BLaER1 treated with 17β-estradiol and CSF1 and Interleukin-3, amounts not matched to agents 10 nM and 100 nM (cell line): Measurements from ENCODE around the gene SNAPC1.

Experiments used
- H3K27ac ChIP-seq, 11 experiments: shearing (Covaris generic); formaldehyde crosslinking; 2 replicates each; pipeline ENCODE4 v1.8.1; 2022
- H3K27me3 ChIP-seq, 11 experiments: shearing (Covaris generic); formaldehyde crosslinking; 2 replicates each; pipeline ENCODE4 v1.8.1; 2022
- H3K36me3 ChIP-seq, 11 experiments: shearing (Covaris generic); formaldehyde crosslinking; 2 replicates each; pipeline ENCODE4 v1.8.1; 2022
- H3K4me1 ChIP-seq, 10 experiments: shearing (Covaris generic); formaldehyde crosslinking; 2 replicates each; pipeline ENCODE4 v1.8.1; 2022
- H3K4me2 ChIP-seq, 11 experiments: shearing (Covaris generic); formaldehyde crosslinking; 2 replicates each; pipeline ENCODE4 v1.8.1; 2022
- H3K4me3 ChIP-seq, 10 experiments: shearing (Covaris generic); formaldehyde crosslinking; 2 replicates each; pipeline ENCODE4 v1.8.1; 2022
- H3K9ac ChIP-seq, 11 experiments: shearing (Covaris generic); formaldehyde crosslinking; 2 replicates each; pipeline ENCODE4 v1.8.1; 2022
- H3K9me3 ChIP-seq, 11 experiments: shearing (Covaris generic); formaldehyde crosslinking; replicated peaks in 1 of 11; 2 replicates each; pipeline ENCODE4 v1.8.1; 2022
- H4K20me1 ChIP-seq, 11 experiments: shearing (Covaris generic); formaldehyde crosslinking; 2 replicates each; pipeline ENCODE4 v1.8.1; 2022
- Cebpa-rat ChIP-seq, 11 experiments: shearing (Covaris generic); IDR thresholded peaks; 2 replicates each; pipeline ENCODE4 v1.8.1; 2022

Gene SNAPC1

DNA sequence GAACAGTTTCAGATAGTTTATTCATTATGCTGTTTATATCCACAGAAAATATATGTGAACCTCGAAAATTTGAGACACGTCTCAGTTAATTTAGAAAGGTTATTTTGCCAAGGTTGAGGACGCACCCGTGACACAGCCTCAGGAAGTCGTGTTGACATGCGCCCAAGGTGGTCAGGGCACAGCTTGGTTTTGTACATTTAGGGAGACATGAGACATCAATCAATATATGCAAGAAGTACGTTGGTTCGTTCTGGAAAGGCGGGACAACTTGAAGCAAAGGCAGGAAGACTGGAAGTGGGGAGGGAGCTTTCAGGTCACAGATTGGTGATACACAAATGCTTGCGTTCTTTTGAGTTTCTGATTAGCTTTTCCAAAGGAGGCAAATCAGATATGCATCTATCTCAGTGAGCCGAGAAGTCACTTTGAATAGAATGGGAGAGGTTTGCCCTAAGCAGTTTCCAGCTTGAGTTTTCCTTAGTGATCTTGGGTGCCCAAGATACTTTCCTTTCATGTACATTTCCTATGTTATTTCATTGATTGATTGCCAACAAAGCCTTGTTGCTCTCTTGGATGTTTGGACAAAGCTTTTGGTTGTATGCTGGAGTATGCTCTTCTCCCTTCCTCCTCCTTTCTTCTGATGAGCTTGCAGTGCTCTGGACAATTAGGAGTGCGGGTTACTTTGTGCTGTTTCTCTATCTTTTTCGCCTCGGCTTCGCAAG, 3.2 kb downstream of the SNAPC1 start:
- H3K27ac ChIP-seq: no peak overlapping the region
- peaks cover 30 to 48% (median 39%) of the 10 kb centered on the region in 10 experiments for H3K4me1 ChIP-seq
- H3K9me3 ChIP-seq: no peaks in the 10 kb centered on the region; a peak in 1 of 22 replicates
- peak overlapping the region; percentile 25 to 96 (median 89); a peak in 20 of 22 replicates for H3K4me2 ChIP-seq
- peaks cover 32 to 60% (median 46%) of the 10 kb centered on the region in 11 experiments for H3K36me3 ChIP-seq
- H3K9ac ChIP-seq: no peak overlapping the region
- H3K4me3 ChIP-seq: no peak overlapping the region
- no peaks in the 10 kb centered on the region for H3K27me3 ChIP-seq
- peaks cover 0 to 21% (median 0%) of the 10 kb centered on the region in 11 experiments; a peak in 7 of 22 replicates for H4K20me1 ChIP-seq
- no peak for TF ChIP-seq Cebpa-rat (IDR thresholded peaks at IDR 0.05)

- Histone ChIP-seq H3K4me2 (peak overlapping the region in 4 of 11 experiments; percentile 89 to 96 (median 93); a peak in 6 of 22 replicates), H3K4me3 (no peak overlapping the region), H3K27ac (no peak overlapping the region), H4K20me1 (peaks cover 0 to 21% (median 0%) of the 10 kb centered on the region in 11 experiments; a peak in 7 of 22 replicates), H3K4me1 (peaks cover 30 to 45% (median 39%) of the 10 kb centered on the region in 10 experiments), H3K36me3 (peaks cover 40 to 68% (median 53%) of the 10 kb centered on the region in 11 experiments), H3K9ac (no peak overlapping the region), H3K9me3 (no peaks in the 10 kb centered on the region), H3K27me3 (no peaks in the 10 kb centered on the region)
- no peak for TF ChIP-seq Cebpa-rat (IDR thresholded peaks at IDR 0.05)
Observed at GRCh38 chr14:61766151-61766550, 3.9 kb downstream of the SNAPC1 start.

- H3K9me3 ChIP-seq: no peaks in the 10 kb centered on the region
- no peak overlapping the region for H3K4me3 ChIP-seq
- H3K36me3 ChIP-seq: peaks cover 56 to 89% (median 74%) of the 10 kb centered on the region in 11 experiments
- no peak for TF ChIP-seq Cebpa-rat (IDR thresholded peaks at IDR 0.05)
- H3K27me3 ChIP-seq: no peaks in the 10 kb centered on the region
- no peak overlapping the region for H3K4me2 ChIP-seq
- no peak overlapping the region for H3K27ac ChIP-seq
- no peak overlapping the region for H3K9ac ChIP-seq
- peaks cover 20 to 34% (median 27%) of the 10 kb centered on the region in 10 experiments for H3K4me1 ChIP-seq
- H4K20me1 ChIP-seq: peaks cover 0 to 20% (median 0%) of the 10 kb centered on the region in 11 experiments; a peak in 7 of 22 replicates
Observed at GRCh38 chr14:61768240-61768639, 6.0 kb downstream of the SNAPC1 start.

DNA sequence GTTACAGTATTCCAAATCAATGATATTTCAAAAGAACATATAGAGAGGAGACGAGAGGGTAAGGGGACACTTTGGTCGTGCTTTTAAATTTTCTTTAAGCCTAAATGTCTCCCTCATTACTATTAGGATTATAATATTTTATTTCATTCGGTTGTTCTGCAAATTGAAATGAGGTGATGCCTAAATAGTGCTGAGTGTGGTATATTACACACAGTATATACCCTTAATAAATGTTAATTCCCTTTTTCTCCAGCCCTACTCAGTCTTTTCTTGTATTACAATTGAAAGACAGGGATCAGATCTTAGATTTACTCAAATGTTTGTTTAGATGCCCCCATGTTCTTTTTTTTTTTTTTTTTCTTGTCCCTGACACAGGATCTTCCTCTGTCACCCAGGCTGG, 7.7 kb downstream of the SNAPC1 start:
- Histone ChIP-seq H3K9ac (no peak overlapping the region), H3K27ac (no peak overlapping the region), H3K36me3 (peaks cover 71 to 100% (median 91%) of the 10 kb centered on the region in 11 experiments), H3K27me3 (no peaks in the 10 kb centered on the region), H3K4me1 (peaks cover 7 to 17% (median 10%) of the 10 kb centered on the region in 10 experiments; a peak in 18 of 20 replicates), H4K20me1 (peaks cover 0 to 16% (median 0%) of the 10 kb centered on the region in 11 experiments; a peak in 5 of 22 replicates), H3K4me2 (no peak overlapping the region), H3K9me3 (no peaks in the 10 kb centered on the region), H3K4me3 (no peak overlapping the region)
- no peak for TF ChIP-seq Cebpa-rat (IDR thresholded peaks at IDR 0.05)

- H3K4me3 ChIP-seq: no peak overlapping the region
- H3K4me2 ChIP-seq: no peak overlapping the region
- H3K36me3 ChIP-seq: peaks cover 87 to 100% (median 99%) of the 10 kb centered on the region in 11 experiments
- no peak overlapping the region for H3K9ac ChIP-seq
- H3K27ac ChIP-seq: no peak overlapping the region
- H3K9me3 ChIP-seq: no peaks in the 10 kb centered on the region
- no peaks in the 10 kb centered on the region for H3K4me1 ChIP-seq
- TF ChIP-seq Cebpa-rat (IDR thresholded peaks at IDR 0.05): no peak
- H3K27me3 ChIP-seq: no peaks in the 10 kb centered on the region
- 0 out of 22 replicates have a peak, but pooled peaks cover 0 to 6% (median 0%) of the 10 kb centered on the region in 11 experiments for H4K20me1 ChIP-seq
Observed at GRCh38 chr14:61774861-61775260, 12.6 kb downstream of the SNAPC1 start.

DNA sequence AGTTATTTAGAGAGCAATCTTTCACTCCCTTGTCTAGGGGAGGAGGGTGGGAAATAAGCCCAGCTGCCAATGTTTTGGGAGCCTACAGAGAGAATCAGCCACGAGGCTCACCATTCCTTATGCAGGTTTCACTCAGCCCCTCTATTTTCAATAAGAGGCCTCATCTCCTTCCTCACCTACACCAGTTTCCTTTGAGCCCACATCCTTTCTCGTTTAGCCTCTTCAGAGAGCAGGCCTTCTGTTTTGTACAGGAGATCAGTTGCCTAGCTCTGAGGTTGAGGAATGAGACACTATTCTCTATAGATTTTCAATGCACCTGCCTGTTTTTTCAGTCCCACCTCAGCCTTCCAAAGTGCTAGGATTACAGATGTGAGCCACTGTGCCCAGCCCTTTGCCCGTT, 17.9 kb downstream of the SNAPC1 start:
- Histone ChIP-seq H3K9me3 (no peaks in the 10 kb centered on the region), H3K27me3 (no peaks in the 10 kb centered on the region), H3K4me2 (no peak overlapping the region), H3K4me3 (no peak overlapping the region), H3K4me1 (no peaks in the 10 kb centered on the region), H3K9ac (no peak overlapping the region), H3K27ac (no peak overlapping the region), H3K36me3 (peaks cover 91 to 100% (median 99%) of the 10 kb centered on the region in 11 experiments), H4K20me1 (0 out of 22 replicates have a peak, but pooled peaks cover 0 to 6% (median 0%) of the 10 kb centered on the region in 11 experiments)
- TF ChIP-seq Cebpa-rat (IDR thresholded peaks at IDR 0.05): no peak

DNA sequence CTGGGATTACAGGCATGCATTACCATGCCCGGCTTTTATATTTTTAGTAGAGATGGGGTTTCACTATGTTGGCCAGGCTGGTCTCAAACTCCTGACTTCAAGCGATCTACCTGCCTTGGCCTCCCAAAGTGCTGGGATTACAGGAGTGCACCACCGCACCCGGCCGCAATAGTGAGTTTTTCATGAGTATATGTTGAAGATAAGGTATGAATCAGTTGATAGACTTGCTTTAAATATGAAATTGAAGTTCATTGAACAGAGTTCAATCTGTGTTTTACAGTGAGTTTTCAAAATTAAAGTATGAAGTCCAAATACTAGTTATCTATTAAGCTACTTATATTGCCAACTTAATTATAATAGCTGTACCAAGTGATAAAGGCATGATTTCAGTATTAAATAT, 35.1 kb downstream of the SNAPC1 start:
- Histone ChIP-seq H4K20me1 (peaks cover 0 to 3% (median 0%) of the 10 kb centered on the region in 11 experiments; a peak in 1 of 22 replicates), H3K9ac (no peak overlapping the region), H3K27ac (no peak overlapping the region)

GRCh38 chr14:61802010-61802568, 39.9 kb downstream of the SNAPC1 start:
- TF ChIP-seq Cebpa-rat (IDR thresholded peaks at IDR 0.05): no peak
- Histone ChIP-seq H3K9ac (no peak overlapping the region), H3K4me2 (no peak overlapping the region), H3K4me3 (no peak overlapping the region), H3K4me1 (no peaks in the 10 kb centered on the region), H3K27me3 (no peaks in the 10 kb centered on the region), H3K27ac (no peak overlapping the region), H4K20me1 (no peaks in the 10 kb centered on the region), H3K36me3 (peaks cover 0 to 16% (median 2%) of the 10 kb centered on the region in 11 experiments; a peak in 10 of 22 replicates), H3K9me3 (no peaks in the 10 kb centered on the region)

More for the DNA sequence above, 35.1 kb downstream of the SNAPC1 start:
- H3K36me3 ChIP-seq: peaks cover 20 to 58% (median 42%) of the 10 kb centered on the region in 11 experiments
- H3K4me1 ChIP-seq: no peaks in the 10 kb centered on the region
- H3K27me3 ChIP-seq: no peaks in the 10 kb centered on the region
- no peak for TF ChIP-seq Cebpa-rat (IDR thresholded peaks at IDR 0.05)
- no peak overlapping the region for H3K4me3 ChIP-seq
- H3K9me3 ChIP-seq: no peaks in the 10 kb centered on the region
- no peak overlapping the region for H3K4me2 ChIP-seq

GRCh38 chr14:61803755-61804154, 41.5 kb downstream of the SNAPC1 start:
- H3K9me3 ChIP-seq: no peaks in the 10 kb centered on the region
- no peak overlapping the region for H3K4me3 ChIP-seq
- H3K4me2 ChIP-seq: no peak overlapping the region
- TF ChIP-seq Cebpa-rat (IDR thresholded peaks at IDR 0.05): no peak
- H3K9ac ChIP-seq: no peak overlapping the region
- H3K27ac ChIP-seq: no peak overlapping the region
- H3K27me3 ChIP-seq: no peaks in the 10 kb centered on the region
- H3K4me1 ChIP-seq: 0 out of 20 replicates have a peak, but pooled peaks cover 0 to 4% (median 0%) of the 10 kb centered on the region in 10 experiments
- no peaks in the 10 kb centered on the region for H4K20me1 ChIP-seq
- H3K36me3 ChIP-seq: peaks cover 0 to 11% (median 0%) of the 10 kb centered on the region in 11 experiments; a peak in 2 of 22 replicates
